Fibroblast of skin of right quadriceps (primary cell): ENCODE measurements around the gene MAPKBP1.
"Not testable (repeated sequence)": the region's sequence is repeated elsewhere in the genome, so short reads cannot be mapped to it uniquely, and the experiment has no call there.

Experiments used
- DNase-seq: peaks from one replicate; pipeline ENCODE4 v3.0.0-alpha.2; 2013

Gene MAPKBP1

GRCh38 chr15:41774062-41774881 is at the start of gene MAPKBP1:
Gene MAPKBP1, plus strand, starts transcription at chr15:41774484. Its CDS starts 792 bp downstream, at chr15:41775276.
- peak; percentile 98 for DNase-seq

GRCh38 chr15:41727143-41727542 is 47.1 kb upstream of the MAPKBP1 start:
- DNase-seq, result peak; percentile 42

- DNase-seq, result not testable (repeated sequence)
Measured at GRCh38 chr15:41728061-41728460, 46.2 kb upstream of the MAPKBP1 start.

- DNase-seq, result no peak
Measured at GRCh38 chr15:41730543-41730942, 43.7 kb upstream of the MAPKBP1 start.

GRCh38 chr15:41732483-41732882 is 41.8 kb upstream of the MAPKBP1 start:
- no peak for DNase-seq

- DNase-seq, result peak; percentile 23
Measured at GRCh38 chr15:41734079-41734478, 40.2 kb upstream of the MAPKBP1 start.

- no peak for DNase-seq
Measured at GRCh38 chr15:41735046-41735445, 39.2 kb upstream of the MAPKBP1 start.

GRCh38 chr15:41735492-41735891 is 38.8 kb upstream of the MAPKBP1 start:
- DNase-seq, result not testable (repeated sequence)

GRCh38 chr15:41746802-41747201 is 27.5 kb upstream of the MAPKBP1 start:
- DNase-seq, result peak; percentile 9

GRCh38 chr15:41756198-41756597 is 18.1 kb upstream of the MAPKBP1 start:
- DNase-seq, result no peak

GRCh38 chr15:41772720-41773331 is 1.5 kb upstream of the MAPKBP1 start:
- DNase-seq, result peak; percentile 69

- no peak for DNase-seq
Measured at GRCh38 chr15:41773332-41773728, 954 bp upstream of the MAPKBP1 start.

GRCh38 chr15:41773729-41774061 is 589 bp upstream of the MAPKBP1 start:
- no peak for DNase-seq

GRCh38 chr15:41774882-41775417 is 666 bp downstream of the MAPKBP1 start:
- DNase-seq, result no peak

GRCh38 chr15:41775651-41776050 is 1.4 kb downstream of the MAPKBP1 start:
- DNase-seq, result no peak

- DNase-seq, result peak; percentile 44
Measured at GRCh38 chr15:41777421-41777973, 3.2 kb downstream of the MAPKBP1 start.

- no peak for DNase-seq
Measured at GRCh38 chr15:41778521-41778920, 4.2 kb downstream of the MAPKBP1 start.

GRCh38 chr15:41779662-41780157 is 5.4 kb downstream of the MAPKBP1 start:
- DNase-seq, result no peak

GRCh38 chr15:41780266-41780665 is 6.0 kb downstream of the MAPKBP1 start:
- DNase-seq, result no peak

- no peak for DNase-seq
Measured at GRCh38 chr15:41780727-41781126, 6.4 kb downstream of the MAPKBP1 start.

- DNase-seq, result no peak
Measured at GRCh38 chr15:41782371-41783282, 8.3 kb downstream of the MAPKBP1 start.

GRCh38 chr15:41783296-41783695 is 9.0 kb downstream of the MAPKBP1 start:
- no peak for DNase-seq

GRCh38 chr15:41788262-41788661 is 14.0 kb downstream of the MAPKBP1 start:
- DNase-seq, result no peak
